GM13976 (cell line): ENCODE results near the gene PACSIN1.

Source experiments
- DNase-seq: peaks from one replicate; pipeline ENCODE4 v3.0.0; 2012; ENCODE audit warnings: low spot score
- in situ Hi-C: fragments of 300-500 bp; cut with MboI; formaldehyde crosslinking; loops from one replicate; pipeline ENCODE4 v1.12.0; 2022; ENCODE audit warnings: low sequenced_read_pairs, mixed read lengths, inconsistent platforms; ENCODE audit not compliant: unreplicated experiment
- TF ChIP-seq, protein P1 (sequence below): IDR thresholded peaks from 2 replicates; pipeline ENCODE4 v1.5.1; 2012; ENCODE audit warnings: borderline replicate concordance, mild to moderate bottlenecking; ENCODE audit not compliant: insufficient read depth; ENCODE audit errors: extremely low read depth, missing control alignments, control extremely low read depth

PACSIN1 gene

DNA sequence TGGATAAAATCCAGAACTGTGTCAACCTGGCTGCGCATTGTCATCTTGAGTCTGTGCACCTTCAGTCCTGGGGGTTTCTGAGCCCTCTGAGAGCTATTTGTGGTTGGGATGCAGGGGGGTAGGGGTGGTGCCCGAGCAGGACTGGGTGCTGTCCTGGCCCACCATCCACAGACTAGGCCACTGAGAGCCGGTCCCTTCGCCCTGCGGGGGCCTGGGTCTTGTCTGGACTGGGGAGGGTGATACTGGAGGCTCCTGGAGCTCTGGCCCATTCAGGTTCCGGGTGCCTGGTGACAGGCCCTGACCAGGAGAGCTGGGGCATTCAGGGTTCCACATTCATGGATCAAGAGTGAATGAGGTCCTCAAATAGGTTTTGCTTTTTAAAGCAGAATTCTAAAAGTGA is 69.3 kb downstream of the PACSIN1 start:
- no peak for DNase-seq
- in situ Hi-C loops: no loop called here
- TF ChIP-seq, protein P1, sequence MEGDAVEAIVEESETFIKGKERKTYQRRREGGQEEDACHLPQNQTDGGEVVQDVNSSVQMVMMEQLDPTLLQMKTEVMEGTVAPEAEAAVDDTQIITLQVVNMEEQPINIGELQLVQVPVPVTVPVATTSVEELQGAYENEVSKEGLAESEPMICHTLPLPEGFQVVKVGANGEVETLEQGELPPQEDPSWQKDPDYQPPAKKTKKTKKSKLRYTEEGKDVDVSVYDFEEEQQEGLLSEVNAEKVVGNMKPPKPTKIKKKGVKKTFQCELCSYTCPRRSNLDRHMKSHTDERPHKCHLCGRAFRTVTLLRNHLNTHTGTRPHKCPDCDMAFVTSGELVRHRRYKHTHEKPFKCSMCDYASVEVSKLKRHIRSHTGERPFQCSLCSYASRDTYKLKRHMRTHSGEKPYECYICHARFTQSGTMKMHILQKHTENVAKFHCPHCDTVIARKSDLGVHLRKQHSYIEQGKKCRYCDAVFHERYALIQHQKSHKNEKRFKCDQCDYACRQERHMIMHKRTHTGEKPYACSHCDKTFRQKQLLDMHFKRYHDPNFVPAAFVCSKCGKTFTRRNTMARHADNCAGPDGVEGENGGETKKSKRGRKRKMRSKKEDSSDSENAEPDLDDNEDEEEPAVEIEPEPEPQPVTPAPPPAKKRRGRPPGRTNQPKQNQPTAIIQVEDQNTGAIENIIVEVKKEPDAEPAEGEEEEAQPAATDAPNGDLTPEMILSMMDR: no peak

DNA sequence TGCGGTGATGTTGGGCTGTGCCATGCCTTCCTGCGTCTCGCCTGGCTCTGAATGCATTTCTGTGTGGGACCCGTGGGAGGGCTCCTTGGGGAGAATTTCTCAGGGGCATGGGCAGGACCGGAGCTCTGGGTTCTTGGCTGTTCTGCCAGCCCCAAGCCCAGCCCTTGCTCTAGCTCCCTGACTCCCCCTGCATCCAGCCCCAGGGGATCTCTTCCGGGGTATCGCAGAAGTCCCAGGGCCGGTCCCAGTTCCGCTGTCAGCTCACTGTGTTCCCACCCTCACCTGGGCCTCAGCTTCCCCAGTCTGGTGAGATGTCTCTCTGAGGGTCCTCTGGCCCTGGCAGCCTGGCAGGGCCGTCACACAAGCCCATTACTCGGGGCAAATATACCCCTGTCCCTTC is 69.8 kb downstream of the PACSIN1 start:
- DNase-seq: no peak
- in situ Hi-C loops: no loop called here

DNA sequence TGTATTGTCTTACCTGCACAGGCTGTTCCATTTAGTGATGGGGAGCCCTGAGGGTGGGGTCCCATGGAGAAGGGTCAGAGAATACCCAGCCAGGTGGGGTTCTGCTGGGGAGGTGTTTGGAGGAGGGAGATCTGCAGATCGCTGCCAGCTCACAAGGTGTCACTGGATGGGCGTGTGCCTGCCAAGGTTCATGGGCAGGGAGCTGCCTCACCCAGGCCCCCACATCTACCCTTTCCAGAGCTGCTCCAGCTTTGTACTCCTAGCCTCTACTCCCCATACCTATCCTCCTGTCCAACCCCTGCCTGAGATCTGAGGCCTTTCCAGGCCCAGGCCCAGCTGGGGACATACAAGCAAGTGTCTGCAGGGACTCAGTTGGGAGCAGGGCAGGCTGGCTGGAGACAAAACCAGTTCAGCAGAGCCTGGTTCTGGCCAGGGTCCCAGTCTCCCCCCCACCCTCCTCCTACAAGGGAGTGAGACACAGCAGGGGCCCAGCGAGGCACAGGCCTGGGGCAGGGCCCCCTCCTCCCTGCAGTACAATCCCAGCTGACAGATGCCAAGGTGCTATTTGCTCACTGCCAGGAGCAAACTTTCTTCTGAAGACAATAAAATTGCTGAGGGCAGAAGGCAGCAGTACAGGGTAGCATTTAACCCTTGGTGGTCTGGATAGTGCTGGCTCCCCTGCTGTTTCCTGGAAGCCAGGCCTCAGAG is 70.5 kb downstream of the PACSIN1 start:
- TF ChIP-seq, protein P1: no peak
- DNase-seq: no peak
- in situ Hi-C loops: no loop called here

More for the DNA sequence above, 69.8 kb downstream of the PACSIN1 start:
- TF ChIP-seq, protein P1: no peak

DNA sequence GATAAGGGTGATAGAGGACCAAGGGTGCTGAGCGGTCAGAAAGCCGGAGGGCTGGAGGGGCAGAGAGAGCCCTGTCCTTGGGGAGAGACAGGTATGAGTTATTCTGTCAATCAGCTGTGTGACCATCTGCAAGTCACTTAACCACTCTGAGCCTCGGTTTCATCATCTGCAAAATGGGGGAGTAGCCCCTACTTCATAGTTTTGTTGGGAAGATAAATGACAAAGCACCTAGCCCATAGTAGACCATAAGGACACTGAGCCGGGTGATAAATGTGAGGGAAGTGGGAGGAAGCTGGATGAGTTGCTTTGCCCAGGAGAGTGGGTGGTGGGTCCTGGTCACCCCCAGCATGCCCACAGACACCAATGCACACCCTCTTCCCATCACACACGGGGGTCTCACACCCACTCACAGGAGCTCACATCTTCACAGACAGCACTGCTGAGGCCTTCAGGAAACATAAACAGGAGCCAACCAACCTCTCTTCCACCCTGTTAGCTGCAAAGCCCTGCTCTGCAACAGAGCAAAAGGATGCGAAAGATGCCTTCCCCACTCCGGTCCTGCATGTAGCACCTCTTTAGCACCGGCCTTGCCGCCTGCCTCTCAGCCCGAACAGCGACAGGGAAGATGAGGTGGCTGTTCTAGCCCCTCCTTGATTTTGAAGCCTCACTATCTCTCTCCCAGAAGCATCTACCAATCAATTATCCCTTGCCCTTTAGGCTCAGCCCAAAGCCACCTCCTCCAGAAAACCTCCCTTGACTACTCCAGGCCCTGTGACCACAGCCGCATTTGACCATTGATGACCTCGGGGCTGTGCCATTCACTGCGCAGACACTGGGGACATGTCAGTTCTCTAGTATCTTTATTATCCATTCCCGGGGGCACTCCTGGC is 71.3 kb downstream of the PACSIN1 start:
- no peak for DNase-seq
- in situ Hi-C loops: no loop called here
- TF ChIP-seq, protein P1: no peak

DNA sequence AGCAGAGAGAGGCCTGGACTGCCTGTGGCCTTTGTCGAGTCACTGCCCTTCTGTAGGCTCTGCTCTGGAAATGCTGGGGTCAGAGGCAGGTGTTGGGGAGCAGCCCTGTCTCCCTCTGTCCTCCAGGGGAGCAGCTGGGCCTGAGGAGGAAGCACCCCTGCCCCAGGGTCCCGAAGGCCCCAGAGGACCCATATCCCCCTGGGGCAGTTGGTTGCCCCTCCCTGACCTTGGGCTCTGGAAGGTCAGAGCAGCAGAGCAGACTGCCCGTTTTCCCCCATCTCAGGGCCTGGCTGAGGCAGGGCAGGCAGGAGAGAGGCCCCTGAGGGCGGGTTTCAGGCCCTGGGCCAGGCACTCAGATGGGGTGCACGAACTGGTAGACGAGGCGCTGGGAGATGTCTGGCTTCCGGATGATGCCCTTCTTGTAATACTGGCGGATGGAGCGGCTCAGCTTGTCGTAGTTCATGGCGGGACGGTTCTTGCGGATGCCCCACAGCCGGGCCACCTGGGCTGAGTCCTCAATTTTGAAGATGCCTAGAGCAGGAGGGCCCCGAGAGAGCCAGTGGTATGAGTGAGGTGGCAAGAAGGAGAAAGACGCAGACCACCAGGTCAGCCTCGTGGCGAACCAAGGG is 72.2 kb downstream of the PACSIN1 start:
- TF ChIP-seq, protein P1: no peak

DNA sequence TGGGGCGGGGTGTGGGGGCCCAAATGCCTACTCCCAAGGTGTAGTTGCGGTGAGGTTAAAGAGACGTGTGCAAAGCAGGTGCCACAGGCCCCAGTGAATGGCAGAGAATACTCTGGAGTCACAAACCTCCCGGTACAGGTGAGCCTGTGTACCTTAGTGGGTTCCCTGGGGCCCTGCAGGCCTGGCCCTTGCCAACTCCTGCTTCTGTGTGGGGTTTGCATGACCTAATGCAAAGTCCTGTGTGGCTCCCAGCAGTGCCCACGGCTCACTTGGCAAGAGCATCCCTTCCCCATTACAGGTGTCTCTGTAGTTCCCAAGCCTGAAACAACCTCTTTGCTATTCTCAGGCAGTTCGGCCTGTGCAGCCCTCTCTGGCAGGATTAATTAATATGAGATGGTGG is 72.7 kb downstream of the PACSIN1 start:
- TF ChIP-seq, protein P1: no peak
- DNase-seq: no peak
- in situ Hi-C loops: no loop called here

More for the DNA sequence above, 72.2 kb downstream of the PACSIN1 start:
- no peak for DNase-seq
- in situ Hi-C loops: no loop called here
